ENCODE measurements around the gene MARCHF3.
"Not testable (repeated sequence)": the region's sequence is repeated elsewhere in the genome, so short reads cannot be mapped to it uniquely, and the experiment has no call there.

Gene MARCHF3

GRCh38 chr5:126921241-126922091 is 108.9 kb downstream of the MARCHF3 start:
- in situ Hi-C loops (cut with MboI; ENCODE audit: low sequenced_read_pairs): no loop called here

GRCh38 chr5:126920291-126920690 is 110.1 kb downstream of the MARCHF3 start:
- in situ Hi-C loops (cut with MboI; ENCODE audit: low sequenced_read_pairs): no loop called here

GRCh38 chr5:126919566-126919965 is 110.8 kb downstream of the MARCHF3 start:
- in situ Hi-C loops (cut with MboI; ENCODE audit: low sequenced_read_pairs): no loop called here

GRCh38 chr5:126918615-126918957 is 111.8 kb downstream of the MARCHF3 start:
- in situ Hi-C loops (cut with MboI; ENCODE audit: low sequenced_read_pairs): no loop called here

GRCh38 chr5:126917918-126918614 is 112.3 kb downstream of the MARCHF3 start:
- in situ Hi-C loops (cut with MboI; ENCODE audit: low sequenced_read_pairs): no loop called here

GRCh38 chr5:126915496-126915895 is 114.9 kb downstream of the MARCHF3 start:
- in situ Hi-C loops (cut with MboI; ENCODE audit: low sequenced_read_pairs): no loop called here

- in situ Hi-C loops (cut with MboI; ENCODE audit: low sequenced_read_pairs): no loop called here
These were observed 115.4 kb downstream of the MARCHF3 start for GRCh38 chr5:126914801-126915436.

- in situ Hi-C loops (cut with MboI; ENCODE audit: low sequenced_read_pairs): no loop called here
These were observed 117.7 kb downstream of the MARCHF3 start for GRCh38 chr5:126912616-126913200.

GRCh38 chr5:126911986-126912385 is 118.4 kb downstream of the MARCHF3 start:
- in situ Hi-C loops (cut with MboI; ENCODE audit: low sequenced_read_pairs): no loop called here

GRCh38 chr5:126909856-126910255 is 120.5 kb downstream of the MARCHF3 start:
- in situ Hi-C loops (cut with MboI; ENCODE audit: low sequenced_read_pairs): no loop called here

GRCh38 chr5:126904407-126904806 is 126.0 kb downstream of the MARCHF3 start:
- in situ Hi-C loops (cut with MboI; ENCODE audit: low sequenced_read_pairs): not testable (repeated sequence)

GRCh38 chr5:126900796-126901195 is 129.6 kb downstream of the MARCHF3 start:
- in situ Hi-C loops (cut with MboI; ENCODE audit: low sequenced_read_pairs): no loop called here

- in situ Hi-C loops (cut with MboI; ENCODE audit: low sequenced_read_pairs): no loop called here
These were observed 130.9 kb downstream of the MARCHF3 start for GRCh38 chr5:126899476-126899875.

GRCh38 chr5:126897851-126898630 is 132.3 kb downstream of the MARCHF3 start:
- in situ Hi-C loops (cut with MboI; ENCODE audit: low sequenced_read_pairs): no loop called here

- in situ Hi-C loops (cut with MboI; ENCODE audit: low sequenced_read_pairs): no loop called here
These were observed 134.1 kb downstream of the MARCHF3 start for GRCh38 chr5:126896170-126896702.

- in situ Hi-C loops (cut with MboI; ENCODE audit: low sequenced_read_pairs): not testable (repeated sequence)
These were observed 134.6 kb downstream of the MARCHF3 start for GRCh38 chr5:126895712-126896111.

- in situ Hi-C loops (cut with MboI; ENCODE audit: low sequenced_read_pairs): not testable (repeated sequence)
These were observed 139.9 kb downstream of the MARCHF3 start for GRCh38 chr5:126890414-126890813.

GRCh38 chr5:126888175-126888574 is 142.2 kb downstream of the MARCHF3 start:
- in situ Hi-C loops (cut with MboI; ENCODE audit: low sequenced_read_pairs): no loop called here

GRCh38 chr5:126884269-126884819 is 146.0 kb downstream of the MARCHF3 start:
- in situ Hi-C loops (cut with MboI; ENCODE audit: low sequenced_read_pairs): no loop called here
